ENCODE results near the gene ARFIP1.
"Not testable (repeated sequence)": the region's sequence is repeated elsewhere in the genome, so short reads cannot be mapped to it uniquely, and the experiment has no call there.

The ARFIP1 gene

DNA sequence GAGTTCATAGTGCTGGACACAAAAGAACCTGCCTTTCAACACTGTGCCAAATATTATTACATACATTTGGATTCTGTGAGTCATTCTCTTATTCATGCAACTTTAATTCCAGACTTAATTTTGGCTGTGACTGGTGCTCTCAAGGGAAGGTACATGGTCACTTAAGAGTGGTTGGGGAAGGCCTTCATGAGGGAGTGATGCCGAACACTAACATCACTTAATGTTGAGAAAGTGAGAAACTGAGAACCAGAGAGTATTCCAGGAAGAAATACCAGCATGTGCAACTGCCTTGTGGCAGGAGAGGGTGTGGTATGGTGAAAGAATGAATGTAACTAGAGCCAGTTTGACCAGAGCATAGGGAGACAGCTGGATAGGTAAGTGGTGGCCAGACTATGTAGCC is 114.9 kb downstream of the ARFIP1 start:
- Histone ChIP-seq H4K8ac (ENCODE audit: low read depth, low read length) (no peak overlapping the region), H3K18ac (ENCODE audit: low read length) (no peak overlapping the region), H2BK120ac (ENCODE audit: low read depth, low read length) (no peak overlapping the region), H2BK15ac (replicated peaks; ENCODE audit: low read depth) (no peak overlapping the region), H3K9ac (ENCODE audit: low read length) (no peak overlapping the region), H3K27ac (ENCODE audit: low read depth, low read length) (no peak overlapping the region), H3K79me1 (ENCODE audit: low read length) (no peaks in the 10 kb centered on the region), H4K5ac (ENCODE audit: low read length) (no peak overlapping the region), H3K4me1 (ENCODE audit: control insufficient read depth, low read depth, low read length) (no peaks in the 10 kb centered on the region), H3K23ac (ENCODE audit: low read length) (no peak overlapping the region), H2AK5ac (ENCODE audit: low read length) (no peak overlapping the region), H3K36me3 (ENCODE audit: control insufficient read depth, insufficient read depth, low read length) (no peaks in the 10 kb centered on the region), H3K56ac (ENCODE audit: low read length) (no peak overlapping the region), H2BK5ac (ENCODE audit: low read length) (no peak overlapping the region), H3K4ac (ENCODE audit: low read depth, low read length) (no peak overlapping the region), H3K79me2 (ENCODE audit: control insufficient read depth, insufficient read depth, low read length) (no peaks in the 10 kb centered on the region), H3K4me2 (ENCODE audit: low read length) (no peak overlapping the region), H3K27me3 (ENCODE audit: insufficient read depth, low read length, poor library complexity) (no peaks in the 10 kb centered on the region), H3K4me3 (ENCODE audit: low read length) (no peak overlapping the region)
- WGBS (ENCODE audit: extremely low coverage, insufficient coverage, low lambda C conversion rate) = no CpG with 5 or more reads among the region's 1 CpG
- no peak for DNase-seq

DNA sequence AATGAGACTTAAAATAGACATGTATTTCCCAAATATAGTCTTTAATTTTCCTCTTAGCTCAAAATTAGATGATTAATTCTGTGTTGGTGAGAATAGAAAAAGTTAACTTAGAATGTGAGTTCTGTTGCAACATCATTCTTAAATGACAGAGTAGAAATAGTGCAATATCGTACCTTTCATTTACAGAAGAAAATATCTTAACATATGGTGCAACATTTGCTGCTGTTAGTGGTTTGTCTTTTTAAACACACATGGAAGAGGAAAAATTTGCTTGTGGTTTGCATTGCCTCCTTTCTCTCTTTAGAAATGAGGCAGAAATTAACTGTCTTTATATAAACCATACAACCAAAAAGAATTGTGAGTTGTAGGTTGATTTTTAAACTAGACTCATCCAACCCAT is 117.1 kb downstream of the ARFIP1 start:
- no peak overlapping the region for H2BK120ac ChIP-seq (ENCODE audit: low read depth, low read length)
- H3K4ac ChIP-seq (ENCODE audit: low read depth, low read length) = no peak overlapping the region
- H2BK15ac ChIP-seq (replicated peaks; ENCODE audit: low read depth) = no peak overlapping the region
- H3K4me1 ChIP-seq (ENCODE audit: control insufficient read depth, low read depth, low read length) = no peaks in the 10 kb centered on the region
- DNase-seq = no peak
- no peak overlapping the region for H2AK5ac ChIP-seq (ENCODE audit: low read length)
- no peak overlapping the region for H3K4me3 ChIP-seq (ENCODE audit: low read length)
- H3K79me1 ChIP-seq (ENCODE audit: low read length) = no peaks in the 10 kb centered on the region
- H3K23ac ChIP-seq (ENCODE audit: low read length) = no peak overlapping the region
- no CpG with 5 or more reads among the region's 1 CpG for WGBS (ENCODE audit: extremely low coverage, insufficient coverage, low lambda C conversion rate)
- no peak overlapping the region for H3K56ac ChIP-seq (ENCODE audit: low read length)
- no peak overlapping the region for H3K18ac ChIP-seq (ENCODE audit: low read length)
- no peak overlapping the region for H2BK5ac ChIP-seq (ENCODE audit: low read length)
- no peak overlapping the region for H3K27ac ChIP-seq (ENCODE audit: low read depth, low read length)
- no peaks in the 10 kb centered on the region for H3K27me3 ChIP-seq (ENCODE audit: insufficient read depth, low read length, poor library complexity)
- no peak overlapping the region for H4K8ac ChIP-seq (ENCODE audit: low read depth, low read length)
- H3K9ac ChIP-seq (ENCODE audit: low read length) = no peak overlapping the region
- H3K4me2 ChIP-seq (ENCODE audit: low read length) = no peak overlapping the region
- no peak overlapping the region for H4K5ac ChIP-seq (ENCODE audit: low read length)
- no peaks in the 10 kb centered on the region for H3K36me3 ChIP-seq (ENCODE audit: control insufficient read depth, insufficient read depth, low read length)
- H3K79me2 ChIP-seq (ENCODE audit: control insufficient read depth, insufficient read depth, low read length) = no peaks in the 10 kb centered on the region

DNA sequence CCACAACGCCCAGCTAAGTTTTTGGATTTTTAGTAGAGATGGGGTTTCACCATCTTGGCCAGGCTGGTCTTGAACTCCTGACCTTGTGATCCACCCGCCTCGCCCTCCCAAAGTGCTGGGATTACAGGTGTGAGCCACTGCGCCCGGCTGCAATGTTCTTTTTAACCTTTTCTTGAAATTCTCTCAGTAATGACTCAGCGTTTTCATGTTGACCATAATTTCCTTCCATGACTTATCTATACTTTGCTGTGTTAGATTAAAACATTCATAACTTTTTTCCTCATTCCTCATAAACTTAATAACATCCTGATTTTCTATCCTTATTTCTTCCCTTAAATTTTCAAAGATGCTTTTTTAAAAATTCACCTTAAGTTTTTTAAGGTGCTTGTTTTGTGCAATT is 118.4 kb downstream of the ARFIP1 start:
- H4K5ac ChIP-seq (ENCODE audit: low read length); H3K18ac ChIP-seq (ENCODE audit: low read length); H3K27ac ChIP-seq (ENCODE audit: low read depth, low read length); H2BK5ac ChIP-seq (ENCODE audit: low read length); H3K23ac ChIP-seq (ENCODE audit: low read length); H2AK5ac ChIP-seq (ENCODE audit: low read length); H3K4me1 ChIP-seq (ENCODE audit: control insufficient read depth, low read depth, low read length); H3K4ac ChIP-seq (ENCODE audit: low read depth, low read length); H3K79me2 ChIP-seq (ENCODE audit: control insufficient read depth, insufficient read depth, low read length); DNase-seq; H3K4me2 ChIP-seq (ENCODE audit: low read length); H3K27me3 ChIP-seq (ENCODE audit: insufficient read depth, low read length, poor library complexity); H3K36me3 ChIP-seq (ENCODE audit: control insufficient read depth, insufficient read depth, low read length); H3K4me3 ChIP-seq (ENCODE audit: low read length); H4K8ac ChIP-seq (ENCODE audit: low read depth, low read length); H2BK120ac ChIP-seq (ENCODE audit: low read depth, low read length); H3K56ac ChIP-seq (ENCODE audit: low read length); H2BK15ac ChIP-seq (replicated peaks; ENCODE audit: low read depth); H3K79me1 ChIP-seq (ENCODE audit: low read length); H3K9ac ChIP-seq (ENCODE audit: low read length): not testable (repeated sequence)
- WGBS (ENCODE audit: extremely low coverage, insufficient coverage, low lambda C conversion rate) = no CpG with 5 or more reads among the region's 6 CpGs

DNA sequence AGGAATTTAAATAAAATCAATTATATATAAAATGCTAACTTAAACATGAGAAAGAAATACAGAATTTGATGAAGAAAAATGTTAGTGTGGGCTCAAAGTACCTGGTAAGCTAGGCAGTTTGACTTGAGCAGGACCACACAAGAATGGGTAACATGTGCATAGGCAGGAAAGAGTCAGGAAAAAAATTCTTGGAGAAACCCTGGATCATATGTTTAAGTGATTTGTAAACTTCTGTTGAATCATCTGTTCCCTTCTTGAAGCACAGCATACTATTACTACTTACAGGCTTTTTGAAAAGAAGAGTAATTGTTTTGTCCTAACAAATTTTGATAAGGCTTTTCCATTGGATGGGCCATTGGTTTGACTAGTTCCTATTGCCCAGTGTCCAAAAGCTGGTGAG is 118.9 kb downstream of the ARFIP1 start:
- no peak overlapping the region for H2BK120ac ChIP-seq (ENCODE audit: low read depth, low read length)
- no peak overlapping the region for H3K27ac ChIP-seq (ENCODE audit: low read depth, low read length)
- H4K8ac ChIP-seq (ENCODE audit: low read depth, low read length) = no peak overlapping the region
- H2BK15ac ChIP-seq (replicated peaks; ENCODE audit: low read depth) = no peak overlapping the region
- no peaks in the 10 kb centered on the region for H3K4me1 ChIP-seq (ENCODE audit: control insufficient read depth, low read depth, low read length)
- H2BK5ac ChIP-seq (ENCODE audit: low read length) = no peak overlapping the region
- H3K18ac ChIP-seq (ENCODE audit: low read length) = no peak overlapping the region
- no peak overlapping the region for H3K56ac ChIP-seq (ENCODE audit: low read length)
- no peak overlapping the region for H4K5ac ChIP-seq (ENCODE audit: low read length)
- H3K79me2 ChIP-seq (ENCODE audit: control insufficient read depth, insufficient read depth, low read length) = no peaks in the 10 kb centered on the region
- no peak overlapping the region for H2AK5ac ChIP-seq (ENCODE audit: low read length)
- H3K23ac ChIP-seq (ENCODE audit: low read length) = no peak overlapping the region
- no peak for DNase-seq
- H3K9ac ChIP-seq (ENCODE audit: low read length) = no peak overlapping the region
- no peaks in the 10 kb centered on the region for H3K79me1 ChIP-seq (ENCODE audit: low read length)
- H3K4me3 ChIP-seq (ENCODE audit: low read length) = no peak overlapping the region
- H3K4ac ChIP-seq (ENCODE audit: low read depth, low read length) = no peak overlapping the region
- no peak overlapping the region for H3K4me2 ChIP-seq (ENCODE audit: low read length)
- H3K36me3 ChIP-seq (ENCODE audit: control insufficient read depth, insufficient read depth, low read length) = no peaks in the 10 kb centered on the region
- H3K27me3 ChIP-seq (ENCODE audit: insufficient read depth, low read length, poor library complexity) = no peaks in the 10 kb centered on the region

DNA sequence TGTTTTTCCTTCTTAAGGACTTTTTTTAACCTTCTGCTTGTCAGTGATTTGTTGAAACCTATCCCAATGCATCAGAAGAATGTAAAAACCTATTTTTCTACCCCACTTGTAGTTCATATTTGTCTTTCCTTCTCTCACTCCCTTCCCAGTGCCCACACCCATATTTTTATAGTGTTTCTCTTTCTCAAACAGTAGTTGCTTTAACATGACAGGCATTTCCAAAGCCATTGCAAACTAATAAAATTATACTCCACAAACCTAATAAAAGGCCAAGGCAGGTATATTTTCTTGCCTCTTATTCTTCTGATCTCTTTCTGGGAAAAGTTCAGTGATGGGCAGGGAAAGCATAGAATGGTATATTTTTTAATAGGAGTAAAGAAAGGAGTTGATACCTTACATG is 120.6 kb downstream of the ARFIP1 start:
- Histone ChIP-seq H3K27me3 (ENCODE audit: insufficient read depth, low read length, poor library complexity) (no peaks in the 10 kb centered on the region), H4K5ac (ENCODE audit: low read length) (no peak overlapping the region), H3K79me2 (ENCODE audit: control insufficient read depth, insufficient read depth, low read length) (no peaks in the 10 kb centered on the region), H3K56ac (ENCODE audit: low read length) (no peak overlapping the region), H3K36me3 (ENCODE audit: control insufficient read depth, insufficient read depth, low read length) (no peaks in the 10 kb centered on the region), H2BK120ac (ENCODE audit: low read depth, low read length) (no peak overlapping the region), H2BK5ac (ENCODE audit: low read length) (no peak overlapping the region), H4K8ac (ENCODE audit: low read depth, low read length) (no peak overlapping the region), H2BK15ac (replicated peaks; ENCODE audit: low read depth) (no peak overlapping the region), H3K4me2 (ENCODE audit: low read length) (no peak overlapping the region), H3K27ac (ENCODE audit: low read depth, low read length) (no peak overlapping the region), H3K18ac (ENCODE audit: low read length) (no peak overlapping the region), H3K23ac (ENCODE audit: low read length) (no peak overlapping the region), H3K4me3 (ENCODE audit: low read length) (no peak overlapping the region), H3K79me1 (ENCODE audit: low read length) (no peaks in the 10 kb centered on the region), H3K9ac (ENCODE audit: low read length) (no peak overlapping the region), H3K4me1 (ENCODE audit: control insufficient read depth, low read depth, low read length) (no peaks in the 10 kb centered on the region), H3K4ac (ENCODE audit: low read depth, low read length) (no peak overlapping the region), H2AK5ac (ENCODE audit: low read length) (no peak overlapping the region)
- DNase-seq = no peak

GRCh38 chr4:152901205-152901604 is 121.5 kb downstream of the ARFIP1 start:
- no peak overlapping the region for H2BK120ac ChIP-seq (ENCODE audit: low read depth, low read length)
- H3K9ac ChIP-seq (ENCODE audit: low read length) = no peak overlapping the region
- no peak overlapping the region for H2BK5ac ChIP-seq (ENCODE audit: low read length)
- no peaks in the 10 kb centered on the region for H3K79me2 ChIP-seq (ENCODE audit: control insufficient read depth, insufficient read depth, low read length)
- DNase-seq = no peak
- H3K4me2 ChIP-seq (ENCODE audit: low read length) = no peak overlapping the region
- H4K8ac ChIP-seq (ENCODE audit: low read depth, low read length) = no peak overlapping the region
- H3K27ac ChIP-seq (ENCODE audit: low read depth, low read length) = no peak overlapping the region
- no peak overlapping the region for H4K5ac ChIP-seq (ENCODE audit: low read length)
- H3K4me1 ChIP-seq (ENCODE audit: control insufficient read depth, low read depth, low read length) = no peaks in the 10 kb centered on the region
- WGBS (ENCODE audit: extremely low coverage, insufficient coverage, low lambda C conversion rate) = no CpG with 5 or more reads among the region's 3 CpGs
- no peak overlapping the region for H3K18ac ChIP-seq (ENCODE audit: low read length)
- H3K36me3 ChIP-seq (ENCODE audit: control insufficient read depth, insufficient read depth, low read length) = no peaks in the 10 kb centered on the region
- H3K56ac ChIP-seq (ENCODE audit: low read length) = no peak overlapping the region
- H3K79me1 ChIP-seq (ENCODE audit: low read length) = no peaks in the 10 kb centered on the region
- no peak overlapping the region for H2BK15ac ChIP-seq (replicated peaks; ENCODE audit: low read depth)
- no peaks in the 10 kb centered on the region for H3K27me3 ChIP-seq (ENCODE audit: insufficient read depth, low read length, poor library complexity)
- H3K4ac ChIP-seq (ENCODE audit: low read depth, low read length) = no peak overlapping the region
- H3K4me3 ChIP-seq (ENCODE audit: low read length) = no peak overlapping the region
- H3K23ac ChIP-seq (ENCODE audit: low read length) = no peak overlapping the region
- no peak overlapping the region for H2AK5ac ChIP-seq (ENCODE audit: low read length)
